H9 (cell line): ENCODE data around the gene DACH1. TPM values are rescaled to one million over a fixed set of nuclear protein-coding genes. Genes with fewer than 3 reads are reported as not detected.

ENCODE experiments used
- DNase-seq: peaks from one replicate; pipeline ENCODE4 v3.0.0-alpha.2; 2017
- H2AFZ ChIP-seq: one replicate; pipeline ENCODE4 v1.6.1; 2013; ENCODE audit warnings: mild to moderate bottlenecking, low read length, control low read depth, moderate library complexity
- H2AK5ac ChIP-seq: 2 replicates; pipeline ENCODE4 v1.6.1; 2013; ENCODE audit warnings: low read length, control low read depth, mixed read lengths; ENCODE audit not compliant: insufficient read length
- H2BK120ac ChIP-seq: one replicate; pipeline ENCODE4 v1.6.1; 2013; ENCODE audit warnings: low read depth, mild to moderate bottlenecking, low read length, control low read depth, inconsistent platforms; ENCODE audit not compliant: poor library complexity, severe bottlenecking
- H2BK12ac ChIP-seq: 2 replicates; pipeline ENCODE4 v1.6.1; 2013; ENCODE audit warnings: low read length, control low read depth, mixed read lengths, low read depth; ENCODE audit not compliant: insufficient read length
- H2BK15ac ChIP-seq: 2 replicates; pipeline ENCODE4 v1.6.1; 2013; ENCODE audit warnings: low read depth, low read length, control low read depth
- H2BK20ac ChIP-seq: one replicate; pipeline ENCODE4 v1.6.1; 2013; ENCODE audit warnings: low read depth, mild to moderate bottlenecking, low read length, control low read depth, inconsistent platforms; ENCODE audit not compliant: poor library complexity, severe bottlenecking
- H2BK5ac ChIP-seq: 2 replicates; pipeline ENCODE4 v1.6.1; 2013; ENCODE audit warnings: low read length, control low read depth, mixed read lengths; ENCODE audit not compliant: insufficient read length
- H3K14ac ChIP-seq: 2 replicates; pipeline ENCODE4 v1.6.1; 2013; ENCODE audit warnings: low read length, control low read depth; ENCODE audit not compliant: insufficient read depth
- H3K18ac ChIP-seq: 2 replicates; pipeline ENCODE4 v1.6.1; 2013; ENCODE audit warnings: low read depth, mild to moderate bottlenecking, mixed read lengths, low read length, control low read depth; ENCODE audit not compliant: insufficient read length
- H3K23ac ChIP-seq: 2 replicates; pipeline ENCODE4 v1.6.1; 2013; ENCODE audit warnings: low read length, control low read depth, mixed read lengths, low read depth; ENCODE audit not compliant: insufficient read length
- H3K23me2 ChIP-seq: 2 replicates; pipeline ENCODE4 v1.6.1; 2013; ENCODE audit warnings: low read depth, mild to moderate bottlenecking, mixed read lengths, low read length, control low read depth; ENCODE audit not compliant: insufficient read length, poor library complexity, severe bottlenecking
- H3K27ac ChIP-seq: 2 replicates; pipeline ENCODE4 v1.5.1; 2013; ENCODE audit warnings: low read length, control low read depth, mixed read lengths, low read depth; ENCODE audit not compliant: insufficient read length
- H3K27me3 ChIP-seq: 2 replicates; pipeline ENCODE4 v1.6.1; 2013; ENCODE audit warnings: low read length, control low read depth, inconsistent platforms; ENCODE audit not compliant: insufficient read depth
- H3K4ac ChIP-seq: 2 replicates; pipeline ENCODE4 v1.6.1; 2013; ENCODE audit warnings: low read depth, mild to moderate bottlenecking, control low read depth, inconsistent platforms, low read length, moderate library complexity
- H3K4me1 ChIP-seq: 2 replicates; pipeline ENCODE4 v1.6.1; 2013; ENCODE audit warnings: low read length, control low read depth, inconsistent platforms; ENCODE audit not compliant: insufficient read depth
- H3K4me2 ChIP-seq: 2 replicates; pipeline ENCODE4 v1.6.1; 2013; ENCODE audit warnings: low read length, control low read depth, mixed read lengths; ENCODE audit not compliant: insufficient read length, insufficient read depth
- H3K56ac ChIP-seq: 2 replicates; pipeline ENCODE4 v1.6.1; 2013; ENCODE audit warnings: low read depth, mild to moderate bottlenecking, mixed read lengths, low read length, control low read depth; ENCODE audit not compliant: insufficient read length
- H3K79me1 ChIP-seq: 2 replicates; pipeline ENCODE4 v1.6.1; 2013; ENCODE audit warnings: low read depth, mild to moderate bottlenecking, moderate library complexity, low read length, control low read depth, inconsistent platforms; ENCODE audit not compliant: insufficient read depth, poor library complexity, severe bottlenecking
- H3K79me2 ChIP-seq: 2 replicates; pipeline ENCODE4 v1.6.1; 2013; ENCODE audit warnings: low read length, control low read depth, inconsistent platforms; ENCODE audit not compliant: insufficient read depth
- H3K9ac ChIP-seq: 2 replicates; pipeline ENCODE4 v1.6.1; 2013; ENCODE audit warnings: low read length, control low read depth, mixed read lengths; ENCODE audit not compliant: insufficient read length; ENCODE audit errors: extremely low read depth
- H3K9me3 ChIP-seq: one replicate; pipeline ENCODE4 v1.6.1; 2013; ENCODE audit warnings: low read depth, low read length, inconsistent platforms; ENCODE audit not compliant: control insufficient read depth
- H3T11ph ChIP-seq: one replicate; pipeline ENCODE4 v1.6.1; 2013; ENCODE audit warnings: mild to moderate bottlenecking, low read length, control low read depth, inconsistent platforms
- H4K20me1 ChIP-seq: one replicate; pipeline ENCODE4 v1.6.1; 2013; ENCODE audit not compliant: control insufficient read depth, insufficient read length, insufficient read depth
- H4K5ac ChIP-seq: 2 replicates; pipeline ENCODE4 v1.6.1; 2013; ENCODE audit warnings: low read depth, mild to moderate bottlenecking, mixed read lengths, low read length, control low read depth; ENCODE audit not compliant: insufficient read length
- H4K8ac ChIP-seq: replicated peaks from 2 replicates; pipeline ENCODE4 v1.6.1; 2013; ENCODE audit warnings: low read length, control low read depth, mixed read lengths, low read depth; ENCODE audit not compliant: insufficient read length
- H4K91ac ChIP-seq: 2 replicates; pipeline ENCODE4 v1.6.1; 2013; ENCODE audit warnings: low read depth, mild to moderate bottlenecking, moderate library complexity, mixed read lengths, low read length, control low read depth; ENCODE audit not compliant: insufficient read length
- H3K27ac Mint-ChIP-seq, 3 experiments: 2 replicates in 2 of 3; 3 replicates in 1 of 3; pipeline ENCODE4 v1.8.0; 2020 to 2021; ENCODE audit warnings: mixed read lengths in 3 of 3, mild to moderate bottlenecking in 1 of 3, moderate library complexity in 1 of 3
- H3K27me3 Mint-ChIP-seq: 2 replicates; pipeline ENCODE4 v1.8.0; 2021; ENCODE audit warnings: low read depth, mild to moderate bottlenecking, moderate library complexity, mixed read lengths
- H3K36me3 Mint-ChIP-seq, 3 experiments: 2 replicates in 2 of 3; 3 replicates in 1 of 3; pipeline ENCODE4 v1.8.0; 2020 to 2021; ENCODE audit warnings: low read depth in 3 of 3, mixed read lengths in 3 of 3; ENCODE audit not compliant: insufficient read depth in 1 of 3
- H3K4me1 Mint-ChIP-seq, 2 experiments: 2 replicates each; pipeline ENCODE4 v1.8.0; 2020; ENCODE audit warnings: mixed read lengths in 2 of 2
- H3K4me3 Mint-ChIP-seq, 2 experiments: 2 replicates in 1 of 2; 3 replicates in 1 of 2; pipeline ENCODE4 v1.8.0; 2020 to 2021; ENCODE audit warnings: mild to moderate bottlenecking in 2 of 2, mixed read lengths in 2 of 2, moderate library complexity in 1 of 2
- H3K9me3 Mint-ChIP-seq, 2 experiments: 2 replicates in 1 of 2; 3 replicates in 1 of 2; pipeline ENCODE4 v1.8.0; 2020; ENCODE audit warnings: mild to moderate bottlenecking in 2 of 2, mixed read lengths in 2 of 2, moderate library complexity in 1 of 2
- WGBS: extraction: QIAGEN DNeasy Blood & Tissue Kit; methylation state at CpG from one replicate; pipeline ENCODE4 v1.1.7; 2013; ENCODE audit warnings: missing lambda C conversion rate, low lambda C conversion rate, mixed read lengths; ENCODE audit not compliant: insufficient read length; ENCODE audit errors: extremely low coverage; 5-methylcytosine and 5-hydroxymethylcytosine counted together
- total RNA-seq: library from RNA; stranded (reverse); gene quantifications from 2 replicates; pipeline ENCODE4 v1.2.1, GENCODE V29; 2021
- TF ChIP-seq, protein P1 (sequence below): fragments of 200-600 bp; sonication (generic); conservative IDR thresholded peaks from 3 replicates; pipeline ENCODE4 v1.8.0; 2021; ENCODE audit warnings: antibody characterized with exemption, mild to moderate bottlenecking

DACH1 gene
- total RNA-seq, 1 experiment from 2014 or later = not detected

- Mint-ChIP-seq H3K9me3 (no peaks in the 10 kb centered on the region), H3K27me3 (no peaks in the 10 kb centered on the region), H3K36me3 (no peaks in the 10 kb centered on the region), H3K27ac (no peak overlapping the region), H3K4me3 (no peak overlapping the region), H3K4me1 (no peaks in the 10 kb centered on the region)
- no peak overlapping the region for H3K18ac ChIP-seq
- TF ChIP-seq, protein P1, sequence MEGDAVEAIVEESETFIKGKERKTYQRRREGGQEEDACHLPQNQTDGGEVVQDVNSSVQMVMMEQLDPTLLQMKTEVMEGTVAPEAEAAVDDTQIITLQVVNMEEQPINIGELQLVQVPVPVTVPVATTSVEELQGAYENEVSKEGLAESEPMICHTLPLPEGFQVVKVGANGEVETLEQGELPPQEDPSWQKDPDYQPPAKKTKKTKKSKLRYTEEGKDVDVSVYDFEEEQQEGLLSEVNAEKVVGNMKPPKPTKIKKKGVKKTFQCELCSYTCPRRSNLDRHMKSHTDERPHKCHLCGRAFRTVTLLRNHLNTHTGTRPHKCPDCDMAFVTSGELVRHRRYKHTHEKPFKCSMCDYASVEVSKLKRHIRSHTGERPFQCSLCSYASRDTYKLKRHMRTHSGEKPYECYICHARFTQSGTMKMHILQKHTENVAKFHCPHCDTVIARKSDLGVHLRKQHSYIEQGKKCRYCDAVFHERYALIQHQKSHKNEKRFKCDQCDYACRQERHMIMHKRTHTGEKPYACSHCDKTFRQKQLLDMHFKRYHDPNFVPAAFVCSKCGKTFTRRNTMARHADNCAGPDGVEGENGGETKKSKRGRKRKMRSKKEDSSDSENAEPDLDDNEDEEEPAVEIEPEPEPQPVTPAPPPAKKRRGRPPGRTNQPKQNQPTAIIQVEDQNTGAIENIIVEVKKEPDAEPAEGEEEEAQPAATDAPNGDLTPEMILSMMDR = no peak
- H2AK5ac ChIP-seq = no peak overlapping the region
- H3K23ac ChIP-seq = no peak overlapping the region
- no peak overlapping the region for H3K4ac ChIP-seq
- no peaks in the 10 kb centered on the region for H3K27me3 ChIP-seq
- H4K8ac ChIP-seq = no peak overlapping the region
- DNase-seq = no peak
- H3K4me2 ChIP-seq = no peak overlapping the region
- no peak overlapping the region for H3K14ac ChIP-seq
- no peak overlapping the region for H2BK120ac ChIP-seq
- no peak overlapping the region for H2AFZ ChIP-seq
- no peak overlapping the region for H2BK12ac ChIP-seq
- no peak overlapping the region for H2BK20ac ChIP-seq
- no peaks in the 10 kb centered on the region for H3K9me3 ChIP-seq
- no CpG with 5 or more reads among the region's 3 CpGs for WGBS
- H2BK15ac ChIP-seq = no peak overlapping the region
- H3K4me1 ChIP-seq = no peaks in the 10 kb centered on the region
- no peak overlapping the region for H3K9ac ChIP-seq
- no peak overlapping the region for H4K91ac ChIP-seq
- no peak overlapping the region for H3T11ph ChIP-seq
- H3K56ac ChIP-seq = no peak overlapping the region
- no peak overlapping the region for H2BK5ac ChIP-seq
- H3K79me2 ChIP-seq = no peaks in the 10 kb centered on the region
- H3K79me1 ChIP-seq = no peaks in the 10 kb centered on the region
- no peaks in the 10 kb centered on the region for H4K20me1 ChIP-seq
- H4K5ac ChIP-seq = no peak overlapping the region
- H3K27ac ChIP-seq = no peak overlapping the region
- no peaks in the 10 kb centered on the region for H3K23me2 ChIP-seq
Observed at GRCh38 chr13:71580614-71581013, 286.4 kb downstream of the DACH1 start.
